Testis (tissue), 3 donors: ENCODE data around the gene MRFAP1L1. TPM values are rescaled to one million over a fixed set of nuclear protein-coding genes. Genes with fewer than 3 reads are reported as not detected.

Source experiments
- DNase-seq: peaks from one replicate; pipeline ENCODE4 v3.0.0-alpha.2; 2019
- H3K27ac ChIP-seq, 2 donors: fragments of 200-600 bp; sonication (generic); one replicate each; pipeline ENCODE4 v1.5.1; 2019
- H3K27me3 ChIP-seq: fragments of 200-600 bp; sonication (generic); one replicate; pipeline ENCODE4 v1.5.1; 2019
- H3K36me3 ChIP-seq: fragments of 200-600 bp; sonication (generic); one replicate; pipeline ENCODE4 v1.5.1; 2017; ENCODE audit warnings: low read depth; ENCODE audit errors: missing control alignments
- H3K4me1 ChIP-seq: fragments of 200-600 bp; sonication (generic); one replicate; pipeline ENCODE4 v1.5.1; 2019
- H3K4me3 ChIP-seq, 2 donors: fragments of 200-600 bp; sonication (generic); one replicate each; pipeline ENCODE4 v1.5.1; 2017 to 2019
- H3K9me3 ChIP-seq: fragments of 200-600 bp; sonication (generic); one replicate; pipeline ENCODE4 v1.5.1; 2017
- POLR2A ChIP-seq: fragments of 450-650 bp; IDR thresholded peaks from one replicate; pipeline ENCODE4 v1.6.1; 2017; ENCODE audit warnings: antibody characterized with exemption, mild to moderate bottlenecking, moderate library complexity
- WGBS, 2 donors: methylation state at CpG; one replicate each; pipeline ENCODE4 v1.1.5; 2018; 5-methylcytosine and 5-hydroxymethylcytosine counted together
- intact Hi-C: fragments of 100-400 bp; cut with DNase I; formaldehyde crosslinking; loops from one replicate; pipeline ENCODE4 v1.15.1; 2023; ENCODE audit warnings: low total_unique reads
- polyA plus RNA-seq: library from polyadenylated mRNA; stranded (reverse); fragments of 350-450 nt; fragmentation: Illumina TruSeq; extraction: RNeasy Lipid Tissue Mini Kit (QIAGEN cat#74804); gene quantifications from one replicate; pipeline ENCODE4 v1.2.3, GENCODE V29; 2014; ENCODE audit warnings: low read depth, low replicate concordance; ENCODE audit not compliant: insufficient read depth
- total RNA-seq, 2 donors: library from RNA; depleted of rRNA; stranded (reverse); fragments of >200 nt; gene quantifications; one replicate each; pipeline ENCODE4 v1.2.3, GENCODE V29; 2016
- TF ChIP-seq, protein P1 (sequence below), 3 experiments: fragments of 450-650 bp in 2 of 3; fragments of 200-600 bp in 1 of 3; sonication (generic) in 1 of 3; IDR thresholded peaks; one replicate each; pipeline ENCODE4 v1.5.1; 2016 to 2019; ENCODE audit warnings: antibody characterized with exemption in 3 of 3, mild to moderate bottlenecking in 2 of 3, moderate library complexity in 1 of 3

Gene MRFAP1L1
- total and polyA plus RNA-seq, 3 donors from 2014 or later, result 40.8 to 60.5 (median 42.9) TPM

DNA sequence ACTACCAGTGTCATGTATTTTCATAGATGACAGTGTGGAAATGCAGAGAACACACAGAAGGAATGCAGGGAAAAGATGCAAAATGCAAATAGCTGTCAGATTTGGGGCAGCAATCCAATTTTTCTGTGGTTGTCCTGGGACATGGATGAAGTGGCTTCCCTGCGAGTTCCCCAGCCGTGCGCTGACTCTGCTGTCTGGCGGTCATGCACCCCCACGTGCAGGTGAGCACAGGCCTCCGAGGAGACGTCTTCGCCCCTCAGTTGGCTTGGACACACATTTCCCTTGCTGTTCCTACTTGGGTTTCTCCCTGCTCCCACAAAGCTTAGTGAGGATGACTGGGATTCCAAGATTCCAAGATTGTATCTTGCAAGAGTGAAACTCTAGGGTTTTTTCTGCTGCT lies 30.7 kb upstream of the MRFAP1L1 start:
- H3K27me3 ChIP-seq, result no peaks in the 10 kb centered on the region
- H3K27ac ChIP-seq, result no peak overlapping the region
- WGBS, 2 donors, result 92 to 93% methylated on average over 8 of the region's 8 CpGs
- intact Hi-C loops, result no loop called here
- H3K4me3 ChIP-seq, result no peak overlapping the region
- H3K36me3 ChIP-seq, result no peaks in the 10 kb centered on the region
- no peak for DNase-seq
- TF ChIP-seq, protein P1, sequence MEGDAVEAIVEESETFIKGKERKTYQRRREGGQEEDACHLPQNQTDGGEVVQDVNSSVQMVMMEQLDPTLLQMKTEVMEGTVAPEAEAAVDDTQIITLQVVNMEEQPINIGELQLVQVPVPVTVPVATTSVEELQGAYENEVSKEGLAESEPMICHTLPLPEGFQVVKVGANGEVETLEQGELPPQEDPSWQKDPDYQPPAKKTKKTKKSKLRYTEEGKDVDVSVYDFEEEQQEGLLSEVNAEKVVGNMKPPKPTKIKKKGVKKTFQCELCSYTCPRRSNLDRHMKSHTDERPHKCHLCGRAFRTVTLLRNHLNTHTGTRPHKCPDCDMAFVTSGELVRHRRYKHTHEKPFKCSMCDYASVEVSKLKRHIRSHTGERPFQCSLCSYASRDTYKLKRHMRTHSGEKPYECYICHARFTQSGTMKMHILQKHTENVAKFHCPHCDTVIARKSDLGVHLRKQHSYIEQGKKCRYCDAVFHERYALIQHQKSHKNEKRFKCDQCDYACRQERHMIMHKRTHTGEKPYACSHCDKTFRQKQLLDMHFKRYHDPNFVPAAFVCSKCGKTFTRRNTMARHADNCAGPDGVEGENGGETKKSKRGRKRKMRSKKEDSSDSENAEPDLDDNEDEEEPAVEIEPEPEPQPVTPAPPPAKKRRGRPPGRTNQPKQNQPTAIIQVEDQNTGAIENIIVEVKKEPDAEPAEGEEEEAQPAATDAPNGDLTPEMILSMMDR (IDR thresholded peaks at IDR 0.05), result no peak
- TF ChIP-seq POLR2A, result no peak
- H3K4me1 ChIP-seq, result no peaks in the 10 kb centered on the region
- H3K9me3 ChIP-seq, result no peaks in the 10 kb centered on the region

DNA sequence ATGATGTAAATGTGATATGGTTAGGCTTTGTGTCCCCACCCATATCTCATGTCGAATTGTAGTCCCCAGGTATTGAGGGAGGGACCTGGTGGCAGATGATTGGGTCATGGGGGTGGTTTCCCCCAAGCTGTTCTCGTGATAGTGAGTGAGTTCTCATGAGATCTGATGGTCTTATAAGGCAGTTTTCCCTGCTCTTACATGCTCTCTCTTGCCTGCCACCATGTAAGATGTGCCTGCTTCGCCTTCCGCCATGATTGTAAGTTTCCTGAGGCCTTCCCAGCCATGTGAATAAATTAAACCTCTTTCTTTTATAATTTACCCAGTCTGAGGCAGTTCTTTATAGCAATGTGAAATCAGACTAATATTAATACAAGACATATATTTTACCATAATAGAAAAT lies 30.3 kb upstream of the MRFAP1L1 start:
- Histone ChIP-seq H3K36me3 (no peaks in the 10 kb centered on the region), H3K4me1 (no peaks in the 10 kb centered on the region), H3K4me3 (no peak overlapping the region), H3K27ac (no peak overlapping the region), H3K9me3 (no peaks in the 10 kb centered on the region), H3K27me3 (no peaks in the 10 kb centered on the region)
- DNase-seq, result no peak
- WGBS, 2 donors, result 92 to 93% methylated on average over 4 of the region's 4 CpGs
- no peak for TF ChIP-seq POLR2A
- TF ChIP-seq, protein P1 (IDR thresholded peaks at IDR 0.05), result no peak
- intact Hi-C loops, result no loop called here

DNA sequence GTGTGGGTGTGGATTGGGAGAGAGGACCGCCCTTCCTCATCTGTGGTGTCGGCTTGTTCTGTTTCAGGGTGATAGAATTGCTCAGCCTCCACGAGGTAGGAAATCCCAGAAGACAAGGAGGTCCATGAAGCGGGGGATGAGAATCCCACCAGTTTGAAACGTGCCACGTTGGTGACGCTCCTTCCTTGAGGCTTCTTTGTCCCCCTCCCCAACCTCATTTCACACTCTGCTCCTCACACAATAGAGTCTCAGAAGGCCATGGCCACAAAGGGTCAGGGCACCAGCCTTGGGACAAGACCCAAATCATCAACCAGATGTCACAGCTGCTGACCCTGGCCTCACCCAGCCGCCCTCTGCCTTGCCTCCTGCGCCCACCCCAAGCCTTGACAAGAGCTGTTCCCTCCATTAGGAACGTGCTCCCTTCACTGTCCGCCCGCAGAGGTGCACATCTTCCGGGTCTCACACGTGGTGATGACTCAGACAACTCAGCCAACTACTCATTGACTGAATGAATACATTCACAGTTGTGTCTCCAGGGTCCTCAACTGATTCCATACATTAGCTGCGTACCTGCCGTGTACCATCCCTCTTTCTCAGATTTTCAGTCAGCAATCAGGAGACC lies 24.6 kb upstream of the MRFAP1L1 start:
- intact Hi-C loops, result no loop called here
- Histone ChIP-seq H3K27ac (no peak overlapping the region), H3K27me3 (no peaks in the 10 kb centered on the region), H3K9me3 (no peaks in the 10 kb centered on the region), H3K4me3 (no peak overlapping the region), H3K4me1 (peaks cover 21% of the 10 kb centered on the region), H3K36me3 (no peaks in the 10 kb centered on the region)
- 84 to 92% methylated on average over 16 of the region's 16 CpGs for WGBS, 2 donors
- TF ChIP-seq POLR2A, result no peak
- TF ChIP-seq, protein P1 (IDR thresholded peaks at IDR 0.05), result no peak
- no peak for DNase-seq

DNA sequence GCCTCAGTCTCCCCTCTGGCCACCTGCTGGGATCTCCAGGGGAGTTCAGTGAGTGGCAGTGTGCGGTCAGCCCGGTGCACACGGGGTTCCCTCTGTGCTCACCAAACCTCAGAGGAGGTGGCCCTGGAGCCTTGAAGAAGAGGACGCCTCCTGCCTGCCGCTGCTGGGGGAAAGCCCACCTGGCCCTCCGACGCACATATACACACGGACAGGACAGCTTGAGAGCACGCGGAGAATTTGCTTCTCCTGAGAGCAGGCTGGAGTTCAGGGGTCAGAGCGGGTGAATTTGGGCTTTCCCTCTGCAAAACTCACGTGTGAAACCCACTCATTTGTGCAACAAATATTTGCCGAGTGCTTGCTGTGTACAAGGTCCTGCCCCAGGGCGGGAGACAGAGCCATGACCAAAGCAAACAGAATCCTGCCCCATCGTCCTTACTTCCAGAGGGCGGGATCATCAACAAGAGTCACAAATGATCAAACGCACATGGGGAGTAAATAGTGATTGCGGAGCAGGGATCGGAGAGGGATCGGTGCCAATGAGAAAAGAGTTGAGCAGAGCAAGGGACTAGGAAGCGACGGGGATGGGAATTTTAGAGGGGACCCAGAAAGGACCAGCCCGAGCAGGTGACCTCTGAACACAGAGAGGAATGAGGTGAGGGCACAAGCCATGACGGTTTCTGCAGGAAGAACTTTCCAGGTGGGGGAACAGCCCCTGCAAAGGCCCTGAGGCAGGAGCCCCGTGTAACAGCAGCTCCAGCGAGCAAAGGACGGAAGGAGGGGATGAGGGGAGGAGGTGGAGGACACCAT lies 23.9 kb upstream of the MRFAP1L1 start:
- DNase-seq, result no peak
- intact Hi-C loops, result no loop called here

More for the DNA sequence above, 23.9 kb upstream of the MRFAP1L1 start:
- no peaks in the 10 kb centered on the region for H3K27me3 ChIP-seq
- H3K4me1 ChIP-seq, result peaks cover 27% of the 10 kb centered on the region
- no peaks in the 10 kb centered on the region for H3K9me3 ChIP-seq
- H3K36me3 ChIP-seq, result no peaks in the 10 kb centered on the region
- H3K4me3 ChIP-seq, result no peak overlapping the region
- TF ChIP-seq, protein P1 (IDR thresholded peaks at IDR 0.05), result no peak
- TF ChIP-seq POLR2A, result no peak
- H3K27ac ChIP-seq, result peak overlapping the region; percentile 1 to 83
- WGBS, 2 donors, result 91 to 94% methylated on average over 17 to 27 of the region's 27 CpGs
